ENCODE data around the gene ZCCHC7.
"Not testable (repeated sequence)": the region's sequence is repeated elsewhere in the genome, so short reads cannot be mapped to it uniquely, and the experiment has no call there.

Gene ZCCHC7

GRCh38 chr9:37390759-37391158, 270.4 kb downstream of the ZCCHC7 start:
- DNase-seq (ENCODE audit: extremely low read depth in 1 of 2, low read depth in 1 of 2), result no peak

- DNase-seq (ENCODE audit: extremely low read depth in 1 of 2, low read depth in 1 of 2), result no peak
Observed at GRCh38 chr9:37392272-37392671, 271.9 kb downstream of the ZCCHC7 start.

GRCh38 chr9:37395229-37395628, 274.9 kb downstream of the ZCCHC7 start:
- no peak for DNase-seq (ENCODE audit: extremely low read depth in 1 of 2, low read depth in 1 of 2)

- DNase-seq (ENCODE audit: extremely low read depth in 1 of 2, low read depth in 1 of 2), result no peak
Observed at GRCh38 chr9:37395663-37396062, 275.3 kb downstream of the ZCCHC7 start.

- DNase-seq (ENCODE audit: extremely low read depth in 1 of 2, low read depth in 1 of 2), result not testable (repeated sequence)
Observed at GRCh38 chr9:37397948-37398347, 277.6 kb downstream of the ZCCHC7 start.

GRCh38 chr9:37398464-37399025, 278.2 kb downstream of the ZCCHC7 start:
- DNase-seq (ENCODE audit: extremely low read depth in 1 of 2, low read depth in 1 of 2), result no peak

- no peak for DNase-seq (ENCODE audit: extremely low read depth in 1 of 2, low read depth in 1 of 2)
Observed at GRCh38 chr9:37399336-37399735, 279.0 kb downstream of the ZCCHC7 start.

- DNase-seq (ENCODE audit: extremely low read depth in 1 of 2, low read depth in 1 of 2), result no peak
Observed at GRCh38 chr9:37404590-37404989, 284.2 kb downstream of the ZCCHC7 start.

- DNase-seq (ENCODE audit: extremely low read depth in 1 of 2, low read depth in 1 of 2), result no peak
Observed at GRCh38 chr9:37405350-37405749, 285.0 kb downstream of the ZCCHC7 start.

- no peak for DNase-seq (ENCODE audit: extremely low read depth in 1 of 2, low read depth in 1 of 2)
Observed at GRCh38 chr9:37405764-37406380, 285.5 kb downstream of the ZCCHC7 start.

GRCh38 chr9:37406603-37407401, 286.4 kb downstream of the ZCCHC7 start:
- DNase-seq (ENCODE audit: extremely low read depth in 1 of 2, low read depth in 1 of 2), result no peak

GRCh38 chr9:37407468-37407867, 287.1 kb downstream of the ZCCHC7 start:
- no peak for DNase-seq (ENCODE audit: extremely low read depth in 1 of 2, low read depth in 1 of 2)
